C4-2B (cell line): ENCODE measurements around the gene ANKRD62.
"Not testable (repeated sequence)": the region's sequence is repeated elsewhere in the genome, so short reads cannot be mapped to it uniquely, and the experiment has no call there.

Experiments
- H3K27ac ChIP-seq: fragments of 450-650 bp; 2 replicates; pipeline ENCODE4 v1.5.1; 2017
- ZFX ChIP-seq: fragments of 450-650 bp; IDR thresholded peaks from 2 replicates; pipeline ENCODE4 v1.6.1; 2017
- TF ChIP-seq, protein P1 (sequence below): fragments of 450-650 bp; conservative IDR thresholded peaks from 2 replicates; pipeline ENCODE4 v1.5.1; 2017; ENCODE audit warnings: mild to moderate bottlenecking

ANKRD62 gene

GRCh38 chr18:12109836-12110235 lies 16.2 kb downstream of the ANKRD62 start:
- no peak overlapping the region for H3K27ac ChIP-seq
- TF ChIP-seq ZFX = no peak
- TF ChIP-seq, protein P1, sequence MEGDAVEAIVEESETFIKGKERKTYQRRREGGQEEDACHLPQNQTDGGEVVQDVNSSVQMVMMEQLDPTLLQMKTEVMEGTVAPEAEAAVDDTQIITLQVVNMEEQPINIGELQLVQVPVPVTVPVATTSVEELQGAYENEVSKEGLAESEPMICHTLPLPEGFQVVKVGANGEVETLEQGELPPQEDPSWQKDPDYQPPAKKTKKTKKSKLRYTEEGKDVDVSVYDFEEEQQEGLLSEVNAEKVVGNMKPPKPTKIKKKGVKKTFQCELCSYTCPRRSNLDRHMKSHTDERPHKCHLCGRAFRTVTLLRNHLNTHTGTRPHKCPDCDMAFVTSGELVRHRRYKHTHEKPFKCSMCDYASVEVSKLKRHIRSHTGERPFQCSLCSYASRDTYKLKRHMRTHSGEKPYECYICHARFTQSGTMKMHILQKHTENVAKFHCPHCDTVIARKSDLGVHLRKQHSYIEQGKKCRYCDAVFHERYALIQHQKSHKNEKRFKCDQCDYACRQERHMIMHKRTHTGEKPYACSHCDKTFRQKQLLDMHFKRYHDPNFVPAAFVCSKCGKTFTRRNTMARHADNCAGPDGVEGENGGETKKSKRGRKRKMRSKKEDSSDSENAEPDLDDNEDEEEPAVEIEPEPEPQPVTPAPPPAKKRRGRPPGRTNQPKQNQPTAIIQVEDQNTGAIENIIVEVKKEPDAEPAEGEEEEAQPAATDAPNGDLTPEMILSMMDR = no peak

GRCh38 chr18:12113999-12114646 lies 20.5 kb downstream of the ANKRD62 start:
- no peak overlapping the region for H3K27ac ChIP-seq
- no peak for TF ChIP-seq ZFX
- TF ChIP-seq, protein P1 = no peak

GRCh38 chr18:12119358-12119757 lies 25.7 kb downstream of the ANKRD62 start:
- TF ChIP-seq, protein P1 = no peak
- no peak for TF ChIP-seq ZFX
- H3K27ac ChIP-seq = no peak overlapping the region

DNA sequence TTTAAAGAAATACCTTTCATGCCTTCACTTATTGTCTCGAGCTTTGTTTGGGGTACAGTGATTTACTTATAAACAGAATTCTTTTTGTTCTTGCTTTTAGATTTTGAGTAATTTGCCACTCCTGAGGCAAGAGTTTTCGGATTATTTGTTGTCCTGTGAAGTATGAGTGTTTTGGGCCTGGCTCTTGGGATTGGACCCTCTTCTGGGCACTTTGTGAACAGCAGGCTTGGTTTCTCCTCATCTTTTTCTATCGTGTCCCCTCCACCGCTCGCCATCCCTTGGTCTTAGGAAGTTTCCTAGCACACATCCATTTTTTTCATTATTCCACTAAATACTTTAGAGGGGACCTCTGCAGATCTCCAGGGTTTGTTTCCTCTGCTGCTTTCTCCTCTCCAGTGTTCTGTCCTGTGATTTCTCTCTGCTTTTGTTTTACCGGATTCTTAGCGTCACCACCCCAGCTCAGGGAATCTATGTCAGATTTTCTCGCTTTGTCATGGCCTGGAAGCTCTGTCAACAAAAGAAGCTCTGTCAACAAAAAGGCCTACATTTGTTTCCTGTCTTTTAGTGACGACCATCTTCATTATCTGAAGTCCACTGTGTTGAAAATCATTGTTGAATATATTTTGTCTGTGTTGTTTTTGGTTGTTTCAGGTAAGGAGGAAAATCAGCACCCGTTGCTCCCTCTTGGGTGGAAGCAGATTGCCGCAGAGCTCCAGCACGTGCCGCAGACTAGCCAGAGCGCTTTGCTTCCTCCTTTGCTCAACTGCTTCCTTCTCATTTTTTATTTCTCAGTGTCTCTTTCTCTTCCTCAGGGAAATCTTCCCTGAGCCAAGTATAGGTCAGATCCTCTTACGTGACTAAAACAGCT lies 27.8 kb downstream of the ANKRD62 start:
- H3K27ac ChIP-seq = no peak overlapping the region
- no peak for TF ChIP-seq ZFX
- TF ChIP-seq, protein P1 = peak; percentile 65

DNA sequence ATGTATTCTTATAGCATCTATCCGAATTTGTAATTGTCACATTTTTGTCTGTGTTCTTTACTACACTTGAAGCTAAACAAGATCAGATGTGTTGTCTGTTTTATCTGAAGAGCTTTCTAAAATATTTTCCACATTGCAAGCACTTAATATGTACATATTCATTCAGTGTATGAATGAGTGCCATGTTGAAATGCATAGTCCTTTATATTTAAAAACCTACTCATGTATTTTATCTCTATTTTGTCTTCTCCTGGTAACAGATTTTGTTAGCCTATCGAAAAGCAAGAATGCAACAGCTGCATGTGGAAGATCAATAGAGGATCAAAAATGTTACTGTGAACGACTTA lies 28.4 kb downstream of the ANKRD62 start:
- not testable (repeated sequence) for H3K27ac ChIP-seq

- not testable (repeated sequence) for H3K27ac ChIP-seq
Measured at GRCh38 chr18:12127647-12128046, 34.0 kb downstream of the ANKRD62 start.

GRCh38 chr18:12138831-12139230 lies 45.2 kb downstream of the ANKRD62 start:
- not testable (repeated sequence) for H3K27ac ChIP-seq

- H3K27ac ChIP-seq = not testable (repeated sequence)
Measured at GRCh38 chr18:12140866-12141265, 47.2 kb downstream of the ANKRD62 start.

- H3K27ac ChIP-seq = not testable (repeated sequence)
Measured at GRCh38 chr18:12141778-12142177, 48.1 kb downstream of the ANKRD62 start.

GRCh38 chr18:12149431-12149830 lies 55.8 kb downstream of the ANKRD62 start:
- H3K27ac ChIP-seq = not testable (repeated sequence)

DNA sequence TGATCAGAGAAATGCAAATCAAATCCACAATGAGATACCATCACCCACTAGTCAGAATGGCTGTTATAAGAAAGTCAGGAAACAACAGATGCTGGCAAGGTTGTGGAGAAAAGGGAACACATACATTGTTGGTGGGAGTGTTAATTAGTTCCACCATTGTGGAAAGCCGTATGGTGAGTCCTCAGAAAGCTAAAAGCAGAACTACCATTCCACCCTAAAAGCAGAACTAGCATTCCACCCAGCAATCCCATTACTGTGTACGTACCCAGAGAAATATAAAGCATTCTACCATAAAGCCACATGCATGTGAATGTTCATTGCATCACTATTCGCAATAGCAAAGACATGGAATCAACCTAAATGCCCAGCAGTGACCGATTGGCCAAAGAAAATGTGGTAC lies 60.7 kb downstream of the ANKRD62 start:
- H3K27ac ChIP-seq = no peak overlapping the region
- TF ChIP-seq ZFX = no peak
- TF ChIP-seq, protein P1 = no peak
